Measurements from ENCODE around the gene FUT3.
"Not testable (repeated sequence)": the region's sequence is repeated elsewhere in the genome, so short reads cannot be mapped to it uniquely, and the experiment has no call there.

Gene FUT3

GRCh38 chr19:5848621-5849020, 2.6 kb downstream of the FUT3 start:
- not testable (repeated sequence) for H3K36me3 ChIP-seq (ENCODE audit: control insufficient read depth, insufficient read depth, low read length); H2BK15ac ChIP-seq (replicated peaks; ENCODE audit: low read depth)
- WGBS (ENCODE audit: extremely low coverage, insufficient coverage, low lambda C conversion rate) = no CpG with 5 or more reads among the region's 5 CpGs

DNA sequence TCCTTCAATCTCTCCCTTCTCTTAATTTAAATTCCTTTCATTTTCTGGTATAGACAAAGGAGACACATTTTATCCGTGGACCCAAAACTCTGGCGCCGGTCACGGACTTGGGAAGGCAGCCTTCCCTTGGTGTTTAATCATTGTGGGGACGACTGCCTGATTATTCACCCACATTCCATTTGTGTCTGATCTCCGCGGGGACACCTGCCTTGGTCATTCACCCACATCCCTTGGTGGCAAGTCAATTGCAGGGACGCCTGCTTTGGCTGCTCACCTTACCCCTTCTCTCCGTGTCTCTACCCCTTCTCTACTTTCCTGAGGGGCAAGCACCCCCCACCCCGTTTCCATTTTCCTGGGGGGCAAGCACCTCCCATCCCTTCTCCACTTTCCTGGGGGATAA, 3.4 kb downstream of the FUT3 start:
- not testable (repeated sequence) for H3K4me3 ChIP-seq (ENCODE audit: low read length); H4K8ac ChIP-seq (ENCODE audit: low read depth, low read length); H3K4me1 ChIP-seq (ENCODE audit: control insufficient read depth, low read depth, low read length); H3K56ac ChIP-seq (ENCODE audit: low read length); H3K36me3 ChIP-seq (ENCODE audit: control insufficient read depth, insufficient read depth, low read length); H3K23ac ChIP-seq (ENCODE audit: low read length); H3K4me2 ChIP-seq (ENCODE audit: low read length); H3K9ac ChIP-seq (ENCODE audit: low read length); H2BK15ac ChIP-seq (replicated peaks; ENCODE audit: low read depth); H3K79me2 ChIP-seq (ENCODE audit: control insufficient read depth, insufficient read depth, low read length); H2BK5ac ChIP-seq (ENCODE audit: low read length); H3K79me1 ChIP-seq (ENCODE audit: low read length); H3K27me3 ChIP-seq (ENCODE audit: insufficient read depth, low read length, poor library complexity); H2BK120ac ChIP-seq (ENCODE audit: low read depth, low read length); H2AK5ac ChIP-seq (ENCODE audit: low read length); H3K27ac ChIP-seq (ENCODE audit: low read depth, low read length); H3K18ac ChIP-seq (ENCODE audit: low read length); H3K4ac ChIP-seq (ENCODE audit: low read depth, low read length); DNase-seq; H4K5ac ChIP-seq (ENCODE audit: low read length)
- WGBS (ENCODE audit: extremely low coverage, insufficient coverage, low lambda C conversion rate) = no CpG with 5 or more reads among the region's 10 CpGs

More at GRCh38 chr19:5848621-5849020, 2.6 kb downstream of the FUT3 start:
- H4K5ac ChIP-seq (ENCODE audit: low read length); H3K4me3 ChIP-seq (ENCODE audit: low read length); DNase-seq; H3K9ac ChIP-seq (ENCODE audit: low read length); H3K23ac ChIP-seq (ENCODE audit: low read length); H2BK5ac ChIP-seq (ENCODE audit: low read length); H3K4ac ChIP-seq (ENCODE audit: low read depth, low read length); H3K79me2 ChIP-seq (ENCODE audit: control insufficient read depth, insufficient read depth, low read length); H3K18ac ChIP-seq (ENCODE audit: low read length); H2BK120ac ChIP-seq (ENCODE audit: low read depth, low read length); H3K4me2 ChIP-seq (ENCODE audit: low read length); H3K27ac ChIP-seq (ENCODE audit: low read depth, low read length); H2AK5ac ChIP-seq (ENCODE audit: low read length); H4K8ac ChIP-seq (ENCODE audit: low read depth, low read length); H3K56ac ChIP-seq (ENCODE audit: low read length); H3K4me1 ChIP-seq (ENCODE audit: control insufficient read depth, low read depth, low read length); H3K79me1 ChIP-seq (ENCODE audit: low read length); H3K27me3 ChIP-seq (ENCODE audit: insufficient read depth, low read length, poor library complexity): not testable (repeated sequence)

GRCh38 chr19:5844456-5845433, 6.5 kb downstream of the FUT3 start:
- no peak overlapping the region for H4K8ac ChIP-seq (ENCODE audit: low read depth, low read length)
- H3K56ac ChIP-seq (ENCODE audit: low read length) = no peak overlapping the region
- H3K4me3 ChIP-seq (ENCODE audit: low read length) = no peak overlapping the region
- no peak overlapping the region for H2BK15ac ChIP-seq (replicated peaks; ENCODE audit: low read depth)
- H3K36me3 ChIP-seq (ENCODE audit: control insufficient read depth, insufficient read depth, low read length) = no peaks in the 10 kb centered on the region
- H3K27ac ChIP-seq (ENCODE audit: low read depth, low read length) = no peak overlapping the region
- no peak overlapping the region for H3K18ac ChIP-seq (ENCODE audit: low read length)
- H3K27me3 ChIP-seq (ENCODE audit: insufficient read depth, low read length, poor library complexity) = no peaks in the 10 kb centered on the region
- no peak overlapping the region for H2BK5ac ChIP-seq (ENCODE audit: low read length)
- no peak overlapping the region for H2BK120ac ChIP-seq (ENCODE audit: low read depth, low read length)
- no peak overlapping the region for H3K9ac ChIP-seq (ENCODE audit: low read length)
- no CpG with 5 or more reads among the region's 24 CpGs for WGBS (ENCODE audit: extremely low coverage, insufficient coverage, low lambda C conversion rate)
- H3K4ac ChIP-seq (ENCODE audit: low read depth, low read length) = no peak overlapping the region
- no peaks in the 10 kb centered on the region for H3K79me1 ChIP-seq (ENCODE audit: low read length)
- no peak overlapping the region for H3K4me2 ChIP-seq (ENCODE audit: low read length)
- H3K23ac ChIP-seq (ENCODE audit: low read length) = no peak overlapping the region
- H3K4me1 ChIP-seq (ENCODE audit: control insufficient read depth, low read depth, low read length) = no peaks in the 10 kb centered on the region
- H3K79me2 ChIP-seq (ENCODE audit: control insufficient read depth, insufficient read depth, low read length) = no peaks in the 10 kb centered on the region
- H2AK5ac ChIP-seq (ENCODE audit: low read length) = no peak overlapping the region
- no peak for DNase-seq
- no peak overlapping the region for H4K5ac ChIP-seq (ENCODE audit: low read length)

- H2BK15ac ChIP-seq (replicated peaks; ENCODE audit: low read depth) = no peak overlapping the region
- no peaks in the 10 kb centered on the region for H3K79me2 ChIP-seq (ENCODE audit: control insufficient read depth, insufficient read depth, low read length)
- H3K27me3 ChIP-seq (ENCODE audit: insufficient read depth, low read length, poor library complexity) = no peaks in the 10 kb centered on the region
- H3K4me1 ChIP-seq (ENCODE audit: control insufficient read depth, low read depth, low read length) = no peaks in the 10 kb centered on the region
- no peak overlapping the region for H3K4me3 ChIP-seq (ENCODE audit: low read length)
- H3K56ac ChIP-seq (ENCODE audit: low read length) = no peak overlapping the region
- H3K18ac ChIP-seq (ENCODE audit: low read length) = no peak overlapping the region
- H3K9ac ChIP-seq (ENCODE audit: low read length) = no peak overlapping the region
- no peak overlapping the region for H2BK120ac ChIP-seq (ENCODE audit: low read depth, low read length)
- H3K4ac ChIP-seq (ENCODE audit: low read depth, low read length) = no peak overlapping the region
- no peak for DNase-seq
- no peak overlapping the region for H2AK5ac ChIP-seq (ENCODE audit: low read length)
- H3K36me3 ChIP-seq (ENCODE audit: control insufficient read depth, insufficient read depth, low read length) = no peaks in the 10 kb centered on the region
- no CpG with 5 or more reads among the region's 21 CpGs for WGBS (ENCODE audit: extremely low coverage, insufficient coverage, low lambda C conversion rate)
- no peak overlapping the region for H3K23ac ChIP-seq (ENCODE audit: low read length)
- H4K8ac ChIP-seq (ENCODE audit: low read depth, low read length) = no peak overlapping the region
- H3K79me1 ChIP-seq (ENCODE audit: low read length) = no peaks in the 10 kb centered on the region
- no peak overlapping the region for H4K5ac ChIP-seq (ENCODE audit: low read length)
- no peak overlapping the region for H3K27ac ChIP-seq (ENCODE audit: low read depth, low read length)
- H2BK5ac ChIP-seq (ENCODE audit: low read length) = no peak overlapping the region
- no peak overlapping the region for H3K4me2 ChIP-seq (ENCODE audit: low read length)
Measured at GRCh38 chr19:5843295-5843927, 7.8 kb downstream of the FUT3 start.

DNA sequence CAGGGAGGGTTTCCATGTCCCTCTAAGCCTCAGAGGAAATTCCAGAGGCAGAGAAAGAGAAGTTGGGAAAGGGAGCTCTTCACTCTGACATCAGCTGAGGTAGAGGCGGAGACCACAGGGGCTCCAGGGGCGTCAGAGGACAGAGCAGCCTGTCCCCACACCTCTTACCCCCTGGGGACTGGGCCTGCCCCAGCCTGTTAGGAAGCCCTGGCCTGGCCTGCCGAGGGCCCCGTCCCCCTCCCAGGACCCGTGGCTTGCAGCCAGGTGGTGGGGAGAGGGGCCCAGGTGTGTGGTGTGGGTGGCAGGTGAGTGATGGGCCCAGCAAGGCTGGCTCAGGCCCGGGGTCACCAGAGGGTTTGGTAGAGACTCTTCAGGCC, 9.5 kb downstream of the FUT3 start:
- not testable (repeated sequence) for H3K4me2 ChIP-seq (ENCODE audit: low read length); H3K79me2 ChIP-seq (ENCODE audit: control insufficient read depth, insufficient read depth, low read length); H3K4ac ChIP-seq (ENCODE audit: low read depth, low read length); H3K56ac ChIP-seq (ENCODE audit: low read length); H4K8ac ChIP-seq (ENCODE audit: low read depth, low read length); DNase-seq; H3K18ac ChIP-seq (ENCODE audit: low read length); H3K9ac ChIP-seq (ENCODE audit: low read length); H3K79me1 ChIP-seq (ENCODE audit: low read length); H2BK15ac ChIP-seq (replicated peaks; ENCODE audit: low read depth); H3K27me3 ChIP-seq (ENCODE audit: insufficient read depth, low read length, poor library complexity); H3K36me3 ChIP-seq (ENCODE audit: control insufficient read depth, insufficient read depth, low read length); H2BK120ac ChIP-seq (ENCODE audit: low read depth, low read length); H3K4me1 ChIP-seq (ENCODE audit: control insufficient read depth, low read depth, low read length); H2BK5ac ChIP-seq (ENCODE audit: low read length); H3K27ac ChIP-seq (ENCODE audit: low read depth, low read length); H2AK5ac ChIP-seq (ENCODE audit: low read length); H3K23ac ChIP-seq (ENCODE audit: low read length); H4K5ac ChIP-seq (ENCODE audit: low read length); H3K4me3 ChIP-seq (ENCODE audit: low read length)
- no CpG with 5 or more reads among the region's 6 CpGs for WGBS (ENCODE audit: extremely low coverage, insufficient coverage, low lambda C conversion rate)

All from mesendoderm (in vitro differentiated cells).